ENCODE results near the gene MEGF10.
A peak's percentile ranks its signal among the peaks of the same experiment; 100 is the strongest.

MEGF10 gene

DNA sequence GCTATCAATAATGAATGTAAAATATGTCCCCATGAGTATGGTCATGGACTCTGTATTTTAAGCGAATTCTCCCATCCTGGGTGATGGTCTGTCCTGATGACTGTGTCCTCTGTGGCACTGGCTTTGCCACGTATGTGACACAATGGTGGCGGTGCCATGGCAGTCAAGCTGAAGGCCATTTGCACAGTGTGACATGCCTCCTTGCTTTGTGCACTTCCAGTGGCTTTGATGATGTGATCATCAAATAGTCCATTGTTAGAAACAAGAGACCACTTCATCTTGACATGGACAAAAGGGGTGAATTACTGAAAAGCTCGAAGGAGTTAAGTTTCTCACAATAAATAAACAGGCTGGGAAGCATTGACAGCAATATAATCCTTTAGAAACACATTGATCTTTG lies 195.9 kb downstream of the MEGF10 start:
- TF ChIP-seq, protein P1, sequence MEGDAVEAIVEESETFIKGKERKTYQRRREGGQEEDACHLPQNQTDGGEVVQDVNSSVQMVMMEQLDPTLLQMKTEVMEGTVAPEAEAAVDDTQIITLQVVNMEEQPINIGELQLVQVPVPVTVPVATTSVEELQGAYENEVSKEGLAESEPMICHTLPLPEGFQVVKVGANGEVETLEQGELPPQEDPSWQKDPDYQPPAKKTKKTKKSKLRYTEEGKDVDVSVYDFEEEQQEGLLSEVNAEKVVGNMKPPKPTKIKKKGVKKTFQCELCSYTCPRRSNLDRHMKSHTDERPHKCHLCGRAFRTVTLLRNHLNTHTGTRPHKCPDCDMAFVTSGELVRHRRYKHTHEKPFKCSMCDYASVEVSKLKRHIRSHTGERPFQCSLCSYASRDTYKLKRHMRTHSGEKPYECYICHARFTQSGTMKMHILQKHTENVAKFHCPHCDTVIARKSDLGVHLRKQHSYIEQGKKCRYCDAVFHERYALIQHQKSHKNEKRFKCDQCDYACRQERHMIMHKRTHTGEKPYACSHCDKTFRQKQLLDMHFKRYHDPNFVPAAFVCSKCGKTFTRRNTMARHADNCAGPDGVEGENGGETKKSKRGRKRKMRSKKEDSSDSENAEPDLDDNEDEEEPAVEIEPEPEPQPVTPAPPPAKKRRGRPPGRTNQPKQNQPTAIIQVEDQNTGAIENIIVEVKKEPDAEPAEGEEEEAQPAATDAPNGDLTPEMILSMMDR (IDR thresholded peaks at IDR 0.05; ENCODE audit: control extremely low read depth, extremely low read depth, low read depth, missing control alignments) = no peak
- no peak for DNase-seq (ENCODE audit: extremely low spot score)
- CTCF ChIA-PET = no interaction called here
- POLR2A ChIA-PET = no interaction called here

DNA sequence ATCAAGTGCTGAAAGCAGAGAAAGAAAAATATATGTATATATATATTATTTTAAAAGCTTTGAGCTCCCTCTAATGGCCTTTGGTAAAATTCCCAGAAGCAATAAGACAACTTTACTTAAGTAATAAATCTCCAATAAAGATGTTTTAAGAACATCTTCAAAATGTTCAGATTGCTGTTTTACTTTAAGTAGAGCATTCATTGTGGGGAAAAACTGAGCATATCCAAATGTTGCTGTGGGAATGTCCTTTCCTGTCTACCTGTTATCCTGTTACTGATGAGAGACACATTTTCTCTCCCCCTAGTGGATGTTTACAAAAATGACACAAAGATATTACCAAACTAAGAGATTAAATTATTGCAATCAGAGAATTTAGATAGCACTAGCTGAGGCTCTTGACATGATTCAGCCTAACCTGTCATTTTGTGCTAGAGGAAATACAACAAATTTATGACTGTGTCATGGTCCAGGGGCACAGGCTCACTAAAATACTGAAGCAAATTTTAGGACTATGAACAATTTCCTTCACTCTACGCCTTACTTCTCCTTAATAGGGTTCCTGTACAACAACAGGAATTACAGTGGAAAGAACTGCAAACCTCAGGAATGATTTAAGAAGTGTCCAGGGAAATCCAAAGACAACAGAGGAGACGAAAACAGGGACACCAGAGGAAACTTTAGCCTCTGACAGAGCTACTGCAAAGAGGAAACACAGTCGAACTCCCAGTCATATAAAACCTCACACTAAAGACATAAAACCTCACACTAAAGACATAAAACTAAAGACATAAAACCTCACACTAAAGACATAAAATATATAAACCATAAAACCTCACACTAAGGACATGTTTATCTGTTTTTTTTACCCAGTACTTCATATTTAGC lies 202.5 kb downstream of the MEGF10 start:
- peak; percentile 25 for DNase-seq (ENCODE audit: extremely low spot score)
- ChIA-PET POLR2A (no interaction called here), CTCF (interaction anchor here (0.6 to 1.8 kb wide), 28 partner anchors 8 to 1155 kb away, joined by 3 to 11 read pairs (median 4); partner anchors contain the start of gene PHAX)
- TF ChIP-seq, protein P1 (IDR thresholded peaks at IDR 0.05; ENCODE audit: control extremely low read depth, extremely low read depth, low read depth, missing control alignments) = peak; percentile 56

DNA sequence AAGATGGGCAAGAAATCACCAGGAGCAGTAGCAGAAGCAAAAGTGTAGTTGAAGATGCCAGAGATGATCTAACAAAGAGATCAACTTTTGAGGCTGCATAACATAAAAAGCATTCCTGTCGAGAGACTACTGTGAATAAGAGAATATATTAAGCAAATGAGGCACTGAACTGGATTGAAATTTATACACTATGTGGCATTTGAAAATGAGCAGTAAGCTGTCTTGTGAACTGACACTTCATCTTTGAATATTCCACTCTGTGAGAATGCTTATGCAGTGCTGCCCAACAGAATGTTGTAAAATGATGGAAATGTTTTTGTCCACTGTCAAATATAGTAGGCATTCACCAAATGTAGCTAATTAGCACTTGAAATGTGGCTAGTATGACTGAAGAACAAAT lies 208.0 kb downstream of the MEGF10 start:
- TF ChIP-seq, protein P1 (IDR thresholded peaks at IDR 0.05; ENCODE audit: control extremely low read depth, extremely low read depth, low read depth, missing control alignments) = no peak
- no peak for DNase-seq (ENCODE audit: extremely low spot score)
- CTCF ChIA-PET = interaction anchor here (0.9 kb wide), 1 partner anchor 10 kb away, joined by 3 read pairs; no protein-coding TSS in a partner anchor
- POLR2A ChIA-PET = no interaction called here

DNA sequence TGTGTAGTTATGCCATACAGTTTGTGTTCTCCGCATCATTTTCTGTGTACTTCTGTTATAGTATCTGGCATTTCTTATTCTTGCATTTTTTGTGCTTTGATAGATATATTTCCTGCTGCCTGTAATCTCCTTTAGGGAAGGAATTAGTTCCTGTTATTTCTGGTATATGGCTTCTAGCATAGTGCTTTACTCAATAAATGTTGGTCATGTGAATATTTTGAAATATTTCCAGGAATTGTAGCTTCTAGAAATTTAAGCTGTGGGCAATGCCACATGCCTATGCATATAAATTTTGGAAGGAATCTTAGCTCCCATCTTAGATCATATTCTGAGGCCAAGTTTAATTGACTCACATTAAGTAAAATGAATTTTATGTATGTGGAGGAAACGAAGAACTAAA lies 215.3 kb downstream of the MEGF10 start:
- ChIA-PET POLR2A (no interaction called here), CTCF (interaction anchor here (2.2 kb wide), 1 partner anchor 13 kb away, joined by 9 read pairs; no protein-coding TSS in a partner anchor)
- TF ChIP-seq, protein P1 (IDR thresholded peaks at IDR 0.05; ENCODE audit: control extremely low read depth, extremely low read depth, low read depth, missing control alignments) = no peak
- DNase-seq (ENCODE audit: extremely low spot score) = no peak

DNA sequence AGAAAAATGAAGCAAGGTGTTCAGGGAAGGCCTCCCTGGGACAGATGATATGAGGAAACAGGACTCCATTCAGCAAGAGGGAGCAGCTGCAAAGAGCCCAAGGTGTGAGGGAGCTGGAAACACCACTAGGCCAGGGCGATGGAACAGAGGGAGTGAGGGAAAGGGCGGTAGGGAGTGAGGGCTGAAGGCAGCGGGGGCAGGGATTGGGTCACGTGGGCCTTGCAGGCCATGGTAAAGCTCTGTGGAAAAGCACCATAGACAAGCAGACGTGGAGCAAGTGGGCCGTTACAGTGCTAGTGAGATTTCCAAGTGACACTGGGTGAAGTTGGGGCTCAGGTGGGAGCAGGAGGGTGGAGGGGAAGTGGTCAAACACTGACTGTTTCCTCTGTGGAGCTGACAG lies 216.0 kb downstream of the MEGF10 start:
- TF ChIP-seq, protein P1 (IDR thresholded peaks at IDR 0.05; ENCODE audit: control extremely low read depth, extremely low read depth, low read depth, missing control alignments) = no peak
- no peak for DNase-seq (ENCODE audit: extremely low spot score)
- POLR2A ChIA-PET = no interaction called here
- CTCF ChIA-PET = interaction anchor here (1.1 to 2.2 kb wide), 3 partner anchors 10 to 18 kb away, joined by 3 to 9 read pairs (median 3); no protein-coding TSS in a partner anchor

DNA sequence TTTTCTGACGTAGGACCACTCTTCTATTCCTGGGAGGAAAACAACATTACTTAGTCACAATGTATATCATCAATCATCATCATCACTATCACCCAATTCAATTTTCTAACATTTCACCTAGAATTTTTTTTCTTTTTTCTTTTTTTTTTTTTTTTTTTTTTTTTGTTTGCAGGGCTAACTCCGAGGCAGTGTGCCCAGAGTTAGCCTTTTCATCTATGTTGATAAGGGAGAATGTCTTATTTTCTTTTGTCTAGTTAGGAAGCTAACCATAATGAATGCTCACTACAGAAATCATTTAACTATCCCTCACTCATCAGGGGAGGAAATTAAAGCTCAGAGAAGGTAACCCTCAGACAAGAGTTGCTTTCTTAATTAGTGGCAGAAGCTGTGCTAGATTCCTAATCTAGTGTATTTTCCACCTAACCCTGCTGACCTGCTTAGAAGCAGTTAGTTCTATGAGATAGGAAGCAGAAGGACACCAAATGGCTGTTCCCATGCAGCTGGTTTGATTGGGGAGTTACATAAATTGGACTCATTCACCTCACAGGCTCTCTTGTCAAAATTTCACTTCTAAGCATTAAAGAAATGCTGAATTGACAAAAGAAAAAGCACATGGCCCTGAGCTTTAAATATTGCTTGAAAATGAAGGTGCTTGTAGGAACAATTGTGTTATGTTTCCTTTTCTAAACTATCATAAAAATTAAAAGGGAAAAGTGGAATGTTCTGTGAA lies 218.2 kb downstream of the MEGF10 start:
- ChIA-PET POLR2A (no interaction called here), CTCF (interaction anchor here (1.2 to 3.0 kb wide), 2 partner anchors 10 to 16 kb away, joined by 3 to 8 read pairs; no protein-coding TSS in a partner anchor)
- DNase-seq (ENCODE audit: extremely low spot score) = no peak
- TF ChIP-seq, protein P1 (IDR thresholded peaks at IDR 0.05; ENCODE audit: control extremely low read depth, extremely low read depth, low read depth, missing control alignments) = no peak

All from GM10248 (cell line).